Activated CD8-positive, alpha-beta T cell treated with anti-CD3 and anti-CD28 coated beads, Interleukin-2, amount 10 ng/mL, durations not matched to agents 7 days and 5 days (primary cell): Measurements from ENCODE around the gene TANK. TPM values are rescaled to one million over a fixed set of nuclear protein-coding genes. Genes with fewer than 3 reads are reported as not detected.
"Not testable (repeated sequence)": the region's sequence is repeated elsewhere in the genome, so short reads cannot be mapped to it uniquely, and the experiment has no call there.

Experiments used
- ATAC-seq: fragments of 150-1000 bp; cut with Tn5 transposase; one replicate; pipeline ENCODE4 v1.10.0; 2021; ENCODE audit warnings: moderate library complexity
- CTCF ChIA-PET: fragments of 350-600 bp; sonication (Branson Sonifier 250); formaldehyde crosslinking; loops from one replicate; lab custom pipeline; 2021; ENCODE audit warnings: antibody characterized with exemption; lab: Charles Lee
- POLR2A ChIA-PET: fragments of 350-600 bp; sonication (Branson Sonifier 250); formaldehyde crosslinking; loops from one replicate; lab custom pipeline; 2021; ENCODE audit warnings: antibody characterized with exemption; lab: Charles Lee
- DNase-seq: peaks from one replicate; pipeline ENCODE4 v3.0.0-alpha.2; 2020
- H3K27ac Mint-ChIP-seq: one replicate; pipeline ENCODE4 v1.8.0; 2021; ENCODE audit warnings: mild to moderate bottlenecking, mixed read lengths
- H3K27me3 Mint-ChIP-seq: one replicate; pipeline ENCODE4 v1.8.0; 2021; ENCODE audit warnings: low read depth, mixed read lengths
- H3K36me3 Mint-ChIP-seq: one replicate; pipeline ENCODE4 v1.8.0; 2021; ENCODE audit warnings: low read depth, mixed read lengths
- H3K4me1 Mint-ChIP-seq: one replicate; pipeline ENCODE4 v1.8.0; 2021; ENCODE audit warnings: low read depth, mixed read lengths
- H3K4me3 Mint-ChIP-seq: one replicate; pipeline ENCODE4 v1.8.0; 2021; ENCODE audit warnings: mild to moderate bottlenecking, mixed read lengths
- H3K9me3 Mint-ChIP-seq: one replicate; pipeline ENCODE4 v1.8.0; 2022; ENCODE audit warnings: mixed read lengths; ENCODE audit not compliant: insufficient read depth
- total RNA-seq, 2 experiments: library from RNA; stranded (reverse); gene quantifications; one replicate each; pipeline ENCODE4 v1.2.3, GENCODE V29; 2021

TANK gene
- total RNA-seq, 2 experiments from 2014 or later = 68.2 to 71.6 TPM

GRCh38 chr2:161237392-161238264 is 77.4 kb downstream of the TANK start:
- Mint-ChIP-seq H3K27me3 (peaks cover 4% of the 10 kb centered on the region), H3K4me3 (peak overlapping the region; percentile 83), H3K36me3 (peaks cover 16% of the 10 kb centered on the region), H3K27ac (peak overlapping the region; percentile 56), H3K4me1 (peaks cover 29% of the 10 kb centered on the region), H3K9me3 (no peaks in the 10 kb centered on the region)
- ChIA-PET CTCF (interaction anchor here (0.9 to 1.4 kb wide), 8 partner anchors 11 to 174 kb away, joined by 3 to 8 read pairs (median 4); no protein-coding TSS in a partner anchor), POLR2A (no interaction called here)
- peak; percentile 66 for ATAC-seq
- peak; percentile 45 for DNase-seq

- H3K4me3 Mint-ChIP-seq = peak overlapping the region; percentile 83
- H3K36me3 Mint-ChIP-seq = peaks cover 16% of the 10 kb centered on the region
- H3K4me1 Mint-ChIP-seq = peaks cover 35% of the 10 kb centered on the region
- DNase-seq = no peak
- H3K27ac Mint-ChIP-seq = peak overlapping the region; percentile 80
- no peak for ATAC-seq
- no peaks in the 10 kb centered on the region for H3K9me3 Mint-ChIP-seq
- peaks cover 4% of the 10 kb centered on the region for H3K27me3 Mint-ChIP-seq
- CTCF ChIA-PET = interaction anchor here (0.9 to 1.4 kb wide), 4 partner anchors 12 to 174 kb away, joined by 3 to 6 read pairs (median 4); no protein-coding TSS in a partner anchor
- POLR2A ChIA-PET = no interaction called here
Measured at GRCh38 chr2:161238265-161238559, 78.0 kb downstream of the TANK start.

- CTCF ChIA-PET = interaction anchor here (1.4 kb wide), 2 partner anchors 12 to 34 kb away, joined by 4 read pairs; no protein-coding TSS in a partner anchor
- H3K27ac Mint-ChIP-seq = peak overlapping the region; percentile 80
- DNase-seq (peak; percentile 70), ATAC-seq (peak; percentile 76)
- H3K4me1 Mint-ChIP-seq = peaks cover 39% of the 10 kb centered on the region
- peaks cover 16% of the 10 kb centered on the region for H3K36me3 Mint-ChIP-seq
- H3K4me3 Mint-ChIP-seq = peak overlapping the region; percentile 83
- peaks cover 4% of the 10 kb centered on the region for H3K27me3 Mint-ChIP-seq
- no peaks in the 10 kb centered on the region for H3K9me3 Mint-ChIP-seq
- POLR2A ChIA-PET = no interaction called here
Measured at GRCh38 chr2:161238560-161239325, 78.5 kb downstream of the TANK start.

- peak overlapping the region; percentile 2 for H3K4me3 Mint-ChIP-seq
- H3K9me3 Mint-ChIP-seq = no peaks in the 10 kb centered on the region
- DNase-seq (no peak), ATAC-seq (no peak)
- ChIA-PET CTCF (interaction anchor here (1.2 to 1.4 kb wide), 2 partner anchors 11 to 34 kb away, joined by 4 to 6 read pairs; no protein-coding TSS in a partner anchor), POLR2A (no interaction called here)
- peaks cover 4% of the 10 kb centered on the region for H3K27me3 Mint-ChIP-seq
- peaks cover 14% of the 10 kb centered on the region for H3K36me3 Mint-ChIP-seq
- H3K27ac Mint-ChIP-seq = no peak overlapping the region
- peaks cover 43% of the 10 kb centered on the region for H3K4me1 Mint-ChIP-seq
Measured at GRCh38 chr2:161239326-161240109, 79.3 kb downstream of the TANK start.

GRCh38 chr2:161241894-161242293 is 81.7 kb downstream of the TANK start:
- Mint-ChIP-seq H3K9me3 (no peaks in the 10 kb centered on the region), H3K27ac (no peak overlapping the region), H3K27me3 (peaks cover 9% of the 10 kb centered on the region), H3K36me3 (peaks cover 19% of the 10 kb centered on the region), H3K4me3 (no peak overlapping the region), H3K4me1 (peaks cover 55% of the 10 kb centered on the region)
- ATAC-seq (no peak), DNase-seq (no peak)
- POLR2A ChIA-PET = interaction anchor here (0.6 to 1.0 kb wide), 2 partner anchors 17 to 67 kb away, joined by 3 to 4 read pairs; partner anchors contain the start of gene PSMD14
- CTCF ChIA-PET = interaction anchor here (1.2 to 1.6 kb wide), 4 partner anchors 19 to 35 kb away, joined by 3 to 5 read pairs (median 4); no protein-coding TSS in a partner anchor

GRCh38 chr2:161243312-161243711 is 83.1 kb downstream of the TANK start:
- ChIA-PET CTCF (interaction anchor here (0.7 to 2.2 kb wide), 5 partner anchors 20 to 179 kb away, joined by 3 to 16 read pairs (median 5); no protein-coding TSS in a partner anchor), POLR2A (interaction anchor here (0.6 to 1.4 kb wide), 3 partner anchors 11 to 181 kb away, joined by 3 to 8 read pairs (median 4); partner anchors contain the start of gene PSMD14)
- H3K9me3 Mint-ChIP-seq = no peaks in the 10 kb centered on the region
- ATAC-seq = no peak
- peak overlapping the region; percentile 71 for H3K27ac Mint-ChIP-seq
- peaks cover 14% of the 10 kb centered on the region for H3K27me3 Mint-ChIP-seq
- H3K4me3 Mint-ChIP-seq = peak overlapping the region; percentile 81
- no peak for DNase-seq
- H3K36me3 Mint-ChIP-seq = peaks cover 17% of the 10 kb centered on the region
- peaks cover 47% of the 10 kb centered on the region for H3K4me1 Mint-ChIP-seq

- DNase-seq (no peak), ATAC-seq (no peak)
- Mint-ChIP-seq H3K27ac (peak overlapping the region; percentile 90), H3K4me1 (peaks cover 44% of the 10 kb centered on the region), H3K4me3 (peak overlapping the region; percentile 81), H3K27me3 (peaks cover 10% of the 10 kb centered on the region), H3K9me3 (no peaks in the 10 kb centered on the region), H3K36me3 (peaks cover 17% of the 10 kb centered on the region)
- ChIA-PET POLR2A (interaction anchor here (0.6 to 1.4 kb wide), 3 partner anchors 12 to 181 kb away, joined by 3 to 8 read pairs (median 4); partner anchors contain the start of gene PSMD14), CTCF (interaction anchor here (0.9 to 2.2 kb wide), 5 partner anchors 18 to 180 kb away, joined by 3 to 16 read pairs (median 4); no protein-coding TSS in a partner anchor)
Measured at GRCh38 chr2:161243905-161244304, 83.7 kb downstream of the TANK start.

GRCh38 chr2:161244387-161245260 is 84.4 kb downstream of the TANK start:
- CTCF ChIA-PET = interaction anchor here (0.9 to 2.2 kb wide), 6 partner anchors 19 to 180 kb away, joined by 3 to 16 read pairs (median 5); no protein-coding TSS in a partner anchor
- Mint-ChIP-seq H3K36me3 (peaks cover 17% of the 10 kb centered on the region), H3K27ac (peak overlapping the region; percentile 94), H3K4me1 (peaks cover 44% of the 10 kb centered on the region), H3K27me3 (peaks cover 15% of the 10 kb centered on the region), H3K4me3 (peak overlapping the region; percentile 89)
- ATAC-seq (peak; percentile 96), DNase-seq (peak; percentile 78)
- POLR2A ChIA-PET = interaction anchor here (1.4 kb wide), 1 partner anchor 12 kb away, joined by 4 read pairs; no protein-coding TSS in a partner anchor
- H3K9me3 Mint-ChIP-seq = not testable (repeated sequence)

GRCh38 chr2:161245261-161245553 is 85.0 kb downstream of the TANK start:
- Mint-ChIP-seq H3K27ac (peak overlapping the region; percentile 94), H3K36me3 (peaks cover 17% of the 10 kb centered on the region), H3K9me3 (no peaks in the 10 kb centered on the region), H3K4me1 (peaks cover 44% of the 10 kb centered on the region), H3K4me3 (peak overlapping the region; percentile 89), H3K27me3 (peaks cover 20% of the 10 kb centered on the region)
- POLR2A ChIA-PET = no interaction called here
- DNase-seq (no peak), ATAC-seq (no peak)
- CTCF ChIA-PET = interaction anchor here (1.0 to 2.1 kb wide), 2 partner anchors 22 to 29 kb away, joined by 4 to 8 read pairs; no protein-coding TSS in a partner anchor

- Mint-ChIP-seq H3K4me3 (peak overlapping the region; percentile 89), H3K27ac (peak overlapping the region; percentile 85), H3K27me3 (peaks cover 22% of the 10 kb centered on the region), H3K4me1 (peaks cover 44% of the 10 kb centered on the region), H3K36me3 (peaks cover 17% of the 10 kb centered on the region), H3K9me3 (no peaks in the 10 kb centered on the region)
- ATAC-seq = no peak
- CTCF ChIA-PET = interaction anchor here (1.0 to 2.1 kb wide), 2 partner anchors 22 to 28 kb away, joined by 4 to 8 read pairs; no protein-coding TSS in a partner anchor
- no peak for DNase-seq
- POLR2A ChIA-PET = no interaction called here
Measured at GRCh38 chr2:161245671-161246070, 85.4 kb downstream of the TANK start.
